SH-SY5Y (cell line): ENCODE measurements around the gene EYA2.

Experiments
- GATA2 ChIP-seq: IDR thresholded peaks from 2 replicates; pipeline ENCODE4 v1.6.1; 2011; ENCODE audit warnings: mild to moderate bottlenecking, low read depth, low read length
- GATA3 ChIP-seq: IDR thresholded peaks from 2 replicates; pipeline ENCODE4 v1.6.1; 2011; ENCODE audit warnings: low read depth, mild to moderate bottlenecking, low read length, moderate library complexity

GRCh38 chr20:46994341-46994740, 99.7 kb downstream of the EYA2 start:
- TF ChIP-seq GATA2 (no peak), GATA3 (no peak)
